T-cell (primary cell): ENCODE results near the gene PRG2. TPM values are rescaled to one million over a fixed set of nuclear protein-coding genes. Genes with fewer than 3 reads are reported as not detected.
"Not testable (repeated sequence)": the region's sequence is repeated elsewhere in the genome, so short reads cannot be mapped to it uniquely, and the experiment has no call there.

Source experiments
- ATAC-seq, 4 experiments: fragments of 200-7000 bp in 3 of 4; fragments of 150-1000 bp in 1 of 4; cut with Tn5 transposase; replicated peaks in 1 of 4; 1 replicate in 3 of 4; 2 replicates in 1 of 4; pipeline ENCODE4 v1.10.0; 2021; ENCODE audit warnings: moderate library complexity in 3 of 4, mild to moderate bottlenecking in 2 of 4, moderate number of reproducible peaks in 1 of 4
- CTCF ChIA-PET, 2 donors: fragments of 300-600 bp; sonication (Branson Sonifier 250); formaldehyde crosslinking; loops; one replicate each; lab custom pipeline; 2022; ENCODE audit warnings: antibody characterized with exemption in 2 of 2; lab: Charles Lee
- POLR2A ChIA-PET, 2 donors: fragments of 300-600 bp; sonication (Branson Sonifier 250); formaldehyde crosslinking; loops; one replicate each; lab custom pipeline; 2022; ENCODE audit warnings: antibody characterized with exemption in 2 of 2; lab: Charles Lee
- DNase-seq, 35 experiments: peaks; one replicate each; pipeline versions ENCODE4 v3.0.0 to v3.0.0-alpha.2; 2013 to 2023
- H3K27ac ChIP-seq: one replicate; pipeline ENCODE4 v1.5.1; 2013; ENCODE audit warnings: low read length
- H3K27me3 ChIP-seq, 2 experiments: replicated peaks in 1 of 2; 1 replicate in 1 of 2; 2 replicates in 1 of 2; pipeline versions ENCODE4 v1.6.1 to v1.7.0; 2013; ENCODE audit warnings: low read length in 1 of 2, mixed read lengths in 1 of 2; ENCODE audit not compliant: control insufficient read depth in 2 of 2, insufficient read depth in 2 of 2; ENCODE audit errors: extremely low read depth in 1 of 2
- H3K36me3 ChIP-seq, 2 donors: 1 replicate in 1 of 2; 2 replicates in 1 of 2; pipeline versions ENCODE4 v1.6.1 to v1.7.0; 2013; ENCODE audit warnings: low read length in 1 of 2; ENCODE audit not compliant: control insufficient read depth in 2 of 2, insufficient read depth in 1 of 2; ENCODE audit errors: extremely low read depth in 1 of 2
- H3K4me1 ChIP-seq, 2 experiments: 1 replicate in 1 of 2; 2 replicates in 1 of 2; pipeline versions ENCODE4 v1.6.1 to v1.7.0; 2013; ENCODE audit warnings: low read length in 2 of 2, mixed read lengths in 1 of 2; ENCODE audit not compliant: insufficient read depth in 2 of 2, control insufficient read depth in 1 of 2; ENCODE audit errors: extremely low read depth in 1 of 2
- H3K4me3 ChIP-seq, 2 donors: 1 replicate in 1 of 2; 2 replicates in 1 of 2; pipeline versions ENCODE4 v1.5.1 to v1.7.0; 2013; ENCODE audit warnings: mild to moderate bottlenecking in 2 of 2, low read length in 1 of 2, moderate library complexity in 1 of 2; ENCODE audit not compliant: control insufficient read depth in 1 of 2; ENCODE audit errors: extremely low read depth in 1 of 2
- H3K9me3 ChIP-seq: 2 replicates; pipeline ENCODE4 v1.7.0; 2013
- H3K27ac Mint-ChIP-seq, 2 donors: one replicate each; pipeline ENCODE4 v1.8.0; 2020 to 2021; ENCODE audit warnings: mild to moderate bottlenecking in 2 of 2, mixed read lengths in 2 of 2
- H3K27me3 Mint-ChIP-seq, 2 donors: one replicate each; pipeline ENCODE4 v1.8.0; 2021 to 2022; ENCODE audit warnings: mixed read lengths in 2 of 2
- H3K36me3 Mint-ChIP-seq: one replicate; pipeline ENCODE4 v1.8.0; 2021; ENCODE audit warnings: mixed read lengths
- H3K4me1 Mint-ChIP-seq, 3 donors: one replicate each; pipeline ENCODE4 v1.8.0; 2020 to 2022; ENCODE audit warnings: mixed read lengths in 3 of 3, mild to moderate bottlenecking in 1 of 3
- H3K4me3 Mint-ChIP-seq, 3 donors: one replicate each; pipeline ENCODE4 v1.8.0; 2020 to 2022; ENCODE audit warnings: mild to moderate bottlenecking in 3 of 3, mixed read lengths in 3 of 3, moderate library complexity in 3 of 3
- H3K9me3 Mint-ChIP-seq, 3 donors: one replicate each; pipeline ENCODE4 v1.8.0; 2020 to 2022; ENCODE audit warnings: mixed read lengths in 3 of 3
- WGBS: methylation state at CpG from one replicate; pipeline ENCODE4 v1.1.5; 2013; ENCODE audit warnings: missing lambda C conversion rate; ENCODE audit not compliant: insufficient coverage; 5-methylcytosine and 5-hydroxymethylcytosine counted together
- total RNA-seq, 35 experiments: library from RNA in 6 of 35; stranded (reverse) in 6 of 35; fragments of 120-200 nt in 1 of 35; gene quantifications; one replicate each; pipeline versions ENCODE4 v1.2.1 to v1.2.4 and lab custom pipeline; 2013 to 2026

Gene PRG2
- total RNA-seq, 5 donors from 2014 or later (not counting 1 experiment from before 2014, with no cell fraction given) = 0.33 to 0.72 (median 0.39) TPM; not detected in 1

- no peak for DNase-seq
- no peak overlapping the region for H3K27ac ChIP-seq
- Mint-ChIP-seq H3K4me3 (no peak overlapping the region), H3K36me3 (no peaks in the 10 kb centered on the region), H3K9me3 (no peaks in the 10 kb centered on the region), H3K27ac (no peak overlapping the region), H3K27me3 (peaks cover 1 to 5% of the 10 kb centered on the region in 2 donors), H3K4me1 (no peaks in the 10 kb centered on the region)
- H3K27me3 ChIP-seq = peaks cover 0 to 18% of the 10 kb centered on the region in 2 experiments
- no peaks in the 10 kb centered on the region for H3K4me1 ChIP-seq
- H3K4me3 ChIP-seq = no peak overlapping the region
- CTCF ChIA-PET = no interaction called here
- no peak for ATAC-seq
- WGBS = 63% methylated on average over 7 of the region's 19 CpGs
- H3K36me3 ChIP-seq = no peaks in the 10 kb centered on the region
- POLR2A ChIA-PET = no interaction called here
- no peaks in the 10 kb centered on the region for H3K9me3 ChIP-seq
Measured at GRCh38 chr11:57368106-57368844, 22.2 kb downstream of the PRG2 start.

GRCh38 chr11:57364851-57365660 is 25.4 kb downstream of the PRG2 start:
- H3K9me3 ChIP-seq = no peaks in the 10 kb centered on the region
- ATAC-seq (no peak), DNase-seq (no peak)
- H3K4me1 ChIP-seq = no peaks in the 10 kb centered on the region
- ChIA-PET POLR2A (no interaction called here), CTCF (interaction anchor here in 1 of 2 donors (0.7 kb wide), 1 partner anchor 12 kb away, joined by 3 read pairs; no protein-coding TSS in a partner anchor)
- no peak overlapping the region for H3K27ac ChIP-seq
- H3K27ac Mint-ChIP-seq = no peak overlapping the region
- H3K9me3 Mint-ChIP-seq = peaks cover 0 to 2% (median 0%) of the 10 kb centered on the region in 3 donors
- no peaks in the 10 kb centered on the region for H3K4me1 Mint-ChIP-seq
- no peak overlapping the region for H3K4me3 Mint-ChIP-seq
- H3K4me3 ChIP-seq = no peak overlapping the region
- peaks cover 4 to 15% of the 10 kb centered on the region in 2 donors for H3K27me3 Mint-ChIP-seq
- no peaks in the 10 kb centered on the region for H3K36me3 ChIP-seq
- peaks cover 0 to 19% of the 10 kb centered on the region in 2 experiments for H3K27me3 ChIP-seq
- WGBS = 76% methylated on average over 5 of the region's 9 CpGs
- H3K36me3 Mint-ChIP-seq = no peaks in the 10 kb centered on the region

GRCh38 chr11:57363131-57364080 is 27.0 kb downstream of the PRG2 start:
- no peaks in the 10 kb centered on the region for H3K4me1 Mint-ChIP-seq
- no peaks in the 10 kb centered on the region for H3K4me1 ChIP-seq
- peaks cover 0 to 13% of the 10 kb centered on the region in 2 experiments for H3K27me3 ChIP-seq
- ChIA-PET CTCF (interaction anchor here (0.5 to 1.4 kb wide), 3 partner anchors 14 to 212 kb away, joined by 3 read pairs; no protein-coding TSS in a partner anchor), POLR2A (no interaction called here)
- H3K9me3 ChIP-seq = no peaks in the 10 kb centered on the region
- H3K36me3 Mint-ChIP-seq = no peaks in the 10 kb centered on the region
- peaks cover 0 to 2% (median 0%) of the 10 kb centered on the region in 3 donors for H3K9me3 Mint-ChIP-seq
- H3K27ac ChIP-seq = no peak overlapping the region
- H3K36me3 ChIP-seq = no peaks in the 10 kb centered on the region
- ATAC-seq = no peak
- no peak overlapping the region for H3K4me3 ChIP-seq
- no peak overlapping the region for H3K27ac Mint-ChIP-seq
- DNase-seq = no peak
- H3K27me3 Mint-ChIP-seq = peaks cover 4 to 15% of the 10 kb centered on the region in 2 donors
- WGBS = 85% methylated on average over 3 of the region's 7 CpGs
- H3K4me3 Mint-ChIP-seq = no peak overlapping the region

GRCh38 chr11:57361926-57362325 is 28.5 kb downstream of the PRG2 start:
- no peak for DNase-seq
- H3K4me1 ChIP-seq = no peaks in the 10 kb centered on the region
- H3K9me3 ChIP-seq = no peaks in the 10 kb centered on the region
- H3K36me3 Mint-ChIP-seq = no peaks in the 10 kb centered on the region
- H3K36me3 ChIP-seq = no peaks in the 10 kb centered on the region
- POLR2A ChIA-PET = no interaction called here
- no peaks in the 10 kb centered on the region for H3K4me1 Mint-ChIP-seq
- WGBS = no CpG with 5 or more reads among the region's 3 CpGs
- H3K27me3 ChIP-seq = peaks cover 0 to 4% of the 10 kb centered on the region in 2 experiments
- no peak overlapping the region for H3K4me3 ChIP-seq
- no peak overlapping the region for H3K27ac Mint-ChIP-seq
- no peak overlapping the region for H3K4me3 Mint-ChIP-seq
- CTCF ChIA-PET = interaction anchor here (1.1 to 1.4 kb wide), 2 partner anchors 16 to 96 kb away, joined by 3 to 5 read pairs; no protein-coding TSS in a partner anchor
- no peak for ATAC-seq
- peaks cover 4 to 15% of the 10 kb centered on the region in 2 donors for H3K27me3 Mint-ChIP-seq
- H3K27ac ChIP-seq = no peak overlapping the region
- H3K9me3 Mint-ChIP-seq = peaks cover 0 to 2% (median 0%) of the 10 kb centered on the region in 3 donors

GRCh38 chr11:57361420-57361819 is 29.0 kb downstream of the PRG2 start:
- H3K27ac Mint-ChIP-seq = peak overlapping the region in 1 of 2 donors; percentile 48
- H3K9me3 Mint-ChIP-seq = not testable (repeated sequence)

More at GRCh38 chr11:57361420-57361819, 29.0 kb downstream of the PRG2 start:
- H3K27me3 Mint-ChIP-seq = peaks cover 4 to 15% of the 10 kb centered on the region in 2 donors
- POLR2A ChIA-PET, H3K4me3 Mint-ChIP-seq, DNase-seq, H3K4me1 Mint-ChIP-seq, H3K4me3 ChIP-seq, H3K27me3 ChIP-seq, H3K9me3 ChIP-seq, H3K36me3 Mint-ChIP-seq, H3K27ac ChIP-seq, H3K36me3 ChIP-seq, H3K4me1 ChIP-seq, ATAC-seq: not testable (repeated sequence)
- CTCF ChIA-PET = interaction anchor here (0.6 to 1.1 kb wide), 2 partner anchors 97 to 438 kb away, joined by 5 to 6 read pairs; no protein-coding TSS in a partner anchor
